ENCODE data around the gene TRIP12. TPM values are rescaled to one million over a fixed set of nuclear protein-coding genes. Genes with fewer than 3 reads are reported as not detected.

The TRIP12 gene
- total and polyA plus RNA-seq, 2 donors (not counting 3 experiments of a cell fraction or from before 2014, with no cell fraction given) = 53.8 to 278 TPM

- intact Hi-C loops (cut with micrococcal nuclease) = no loop called here
- BruUV-seq (replicated peaks) = no TSS peak
- POLR2A ChIA-PET = no interaction called here
- H3K9me1 ChIP-seq (replicated peaks; ENCODE audit: control insufficient read depth, extremely low read depth, insufficient read depth, low read length) = no peaks in the 10 kb centered on the region
- H3K79me2 ChIP-seq (ENCODE audit: control insufficient read depth, insufficient read depth, low read length) = no peaks in the 10 kb centered on the region
- H3K4me2 ChIP-seq (ENCODE audit: insufficient read depth, low read length) = no peak overlapping the region
- no peaks in the 10 kb centered on the region for H3K4me1 ChIP-seq (ENCODE audit: control insufficient read depth, extremely low read depth, insufficient read depth, low read length)
- no peak overlapping the region for H3K27ac ChIP-seq (ENCODE audit: insufficient read depth, low read depth, low read length)
- DNase-seq (ENCODE audit: low read depth, low spot score) (no peak), FAIRE-seq (no peak)
- H4K20me1 ChIP-seq (replicated peaks; ENCODE audit: control insufficient read depth, extremely low read depth, insufficient read depth, low read length) = no peaks in the 10 kb centered on the region
- no peak overlapping the region for H3K9ac ChIP-seq (replicated peaks; ENCODE audit: extremely low read depth, insufficient read depth, low read length)
- no peak for TF ChIP-seq EZH2 (IDR thresholded peaks at IDR 0.05; ENCODE audit: borderline replicate concordance, low read depth, low read length, severe bottlenecking)
- no peak for TF ChIP-seq MAX (IDR thresholded peaks at IDR 0.05; ENCODE audit: insufficient read depth, insufficient read length)
- TF ChIP-seq FOS (IDR thresholded peaks at IDR 0.05; ENCODE audit: borderline replicate concordance, insufficient read depth, low read length) = no peak
- no peak for TF ChIP-seq POLR2AphosphoS5 (IDR thresholded peaks at IDR 0.05; ENCODE audit: insufficient read depth, low read depth, low read length)
- TF ChIP-seq MYC (IDR thresholded peaks at IDR 0.05; ENCODE audit: low read depth, low read length) = no peak
- no peak for TF ChIP-seq CTCF (IDR thresholded peaks at IDR 0.05; ENCODE audit: extremely low read depth in 1 of 2, insufficient read depth in 1 of 2, low read depth in 1 of 2, low read length in 2 of 2)
- TF ChIP-seq GATA2 (IDR thresholded peaks at IDR 0.05; ENCODE audit: insufficient read depth, insufficient read length, low read depth, low read length) = no peak
- no peak for TF ChIP-seq JUN (IDR thresholded peaks at IDR 0.05; ENCODE audit: borderline replicate concordance, insufficient read depth, insufficient read length, low read depth)
- TF ChIP-seq POLR2A (IDR thresholded peaks at IDR 0.05; ENCODE audit: low read depth, low read length) = no peak
- no peaks in the 10 kb centered on the region for H3K36me3 ChIP-seq (ENCODE audit: control insufficient read depth in 2 of 2, extremely low read depth in 1 of 2, insufficient read depth in 2 of 2, low read length in 2 of 2)
- dilution Hi-C loops (cut with MboI; ENCODE audit: extremely low pct_ligation_motif_present, low sequenced_read_pairs) = no loop called here
- no peaks in the 10 kb centered on the region for H3K27me3 ChIP-seq (ENCODE audit: control insufficient read depth in 2 of 2, insufficient read depth in 2 of 2, low read length in 2 of 2)
- H2AFZ ChIP-seq (ENCODE audit: low read depth, low read length) = no peak overlapping the region
- H3K9me3 ChIP-seq (replicated peaks; ENCODE audit: control insufficient read depth, insufficient read depth, low read length) = no peaks in the 10 kb centered on the region
- CTCF ChIA-PET = no interaction called here
- no peak overlapping the region for H3K4me3 ChIP-seq (replicated peaks in 1 of 3; ENCODE audit: insufficient read depth in 1 of 3, low read depth in 1 of 3, low read length in 3 of 3)
Measured at GRCh38 chr2:229955663-229956062, 33.9 kb upstream of the TRIP12 start.
